Transverse colon (tissue), 4 donors: Measurements from ENCODE around the gene SF3B1.

Experiments
- CTCF ChIP-seq, 5 experiments: fragments of 200-600 bp in 3 of 5; fragments of 450-650 bp in 2 of 5; sonication (generic) in 3 of 5; IDR thresholded peaks; 1 replicate in 2 of 5; 2 replicates in 3 of 5; pipeline ENCODE4 v1.5.1; 2016 to 2017; ENCODE audit warnings: antibody characterized with exemption in 5 of 5, inconsistent platforms in 3 of 5, mild to moderate bottlenecking in 2 of 5, moderate library complexity in 1 of 5
- EP300 ChIP-seq: sonication (generic); formaldehyde crosslinking; IDR thresholded peaks from one replicate; pipeline ENCODE4 v1.6.1; 2017; ENCODE audit warnings: antibody characterized with exemption, low read depth
- POLR2A ChIP-seq: fragments of 450-650 bp; IDR thresholded peaks from one replicate; pipeline ENCODE4 v1.6.1; 2016; ENCODE audit warnings: antibody characterized with exemption, mild to moderate bottlenecking, moderate library complexity
- POLR2AphosphoS5 ChIP-seq, 3 donors: sonication (generic); formaldehyde crosslinking; IDR thresholded peaks; one replicate each; pipeline ENCODE4 v1.6.1; 2016; ENCODE audit warnings: antibody characterized with exemption in 3 of 3

- no peak for TF ChIP-seq EP300
- no peak for TF ChIP-seq CTCF (IDR thresholded peaks at IDR 0.05)
- no peak for TF ChIP-seq POLR2AphosphoS5 (IDR thresholded peaks at IDR 0.05)
- no peak for TF ChIP-seq POLR2A
Observed at GRCh38 chr2:197414039-197414438, 20.8 kb downstream of the SF3B1 start.
